ENCODE measurements around the gene ASPN. TPM values are rescaled to one million over a fixed set of nuclear protein-coding genes. Genes with fewer than 3 reads are reported as not detected.
A peak's percentile ranks its signal among the peaks of the same experiment; 100 is the strongest.

The ASPN gene
- total RNA-seq, 2 experiments from 2014 or later: not detected

- Mint-ChIP-seq H3K36me3 (ENCODE audit: low read depth) (no peaks in the 10 kb centered on the region), H3K27ac (no peak overlapping the region), H3K4me3 (no peak overlapping the region), H3K4me1 (no peaks in the 10 kb centered on the region), H3K9me3 (no peaks in the 10 kb centered on the region), H3K27me3 (no peaks in the 10 kb centered on the region)
- ChIA-PET CTCF (interaction anchor here (0.7 to 0.8 kb wide), 2 partner anchors 12 to 17 kb away, joined by 3 read pairs; no protein-coding TSS in a partner anchor), POLR2A (no interaction called here)
- DNase-seq: no peak
Measured at GRCh38 chr9:92514635-92515034, 32.3 kb upstream of the ASPN start.

GRCh38 chr9:92513349-92513748, 31.0 kb upstream of the ASPN start:
- Mint-ChIP-seq H3K9me3 (no peaks in the 10 kb centered on the region), H3K4me3 (no peak overlapping the region), H3K36me3 (ENCODE audit: low read depth) (no peaks in the 10 kb centered on the region), H3K4me1 (no peaks in the 10 kb centered on the region), H3K27ac (no peak overlapping the region), H3K27me3 (no peaks in the 10 kb centered on the region)
- CTCF ChIA-PET: interaction anchor here (0.6 to 0.7 kb wide), 2 partner anchors 591 to 1619 kb away, joined by 3 to 4 read pairs; no protein-coding TSS in a partner anchor
- DNase-seq: no peak
- POLR2A ChIA-PET: no interaction called here

- ChIA-PET POLR2A (no interaction called here), CTCF (no interaction called here)
- Mint-ChIP-seq H3K4me1 (peaks cover 1% of the 10 kb centered on the region), H3K9me3 (no peaks in the 10 kb centered on the region), H3K4me3 (no peak overlapping the region), H3K36me3 (ENCODE audit: low read depth) (no peaks in the 10 kb centered on the region), H3K27ac (no peak overlapping the region), H3K27me3 (no peaks in the 10 kb centered on the region)
- no peak for DNase-seq
Measured at GRCh38 chr9:92512622-92513021, 30.3 kb upstream of the ASPN start.

GRCh38 chr9:92510747-92511146, 28.4 kb upstream of the ASPN start:
- POLR2A ChIA-PET: no interaction called here
- Mint-ChIP-seq H3K36me3 (ENCODE audit: low read depth) (no peaks in the 10 kb centered on the region), H3K4me3 (no peak overlapping the region), H3K27ac (no peak overlapping the region), H3K9me3 (no peaks in the 10 kb centered on the region), H3K27me3 (no peaks in the 10 kb centered on the region), H3K4me1 (peaks cover 11% of the 10 kb centered on the region)
- DNase-seq: no peak
- CTCF ChIA-PET: no interaction called here

GRCh38 chr9:92509050-92509449, 26.7 kb upstream of the ASPN start:
- no peaks in the 10 kb centered on the region for H3K36me3 Mint-ChIP-seq (ENCODE audit: low read depth)
- H3K27me3 Mint-ChIP-seq: no peaks in the 10 kb centered on the region
- peaks cover 11% of the 10 kb centered on the region for H3K4me1 Mint-ChIP-seq
- DNase-seq: no peak
- H3K27ac Mint-ChIP-seq: no peak overlapping the region
- CTCF ChIA-PET: interaction anchor here (0.6 to 1.4 kb wide), 2 partner anchors 10 to 1142 kb away, joined by 3 read pairs; no protein-coding TSS in a partner anchor
- POLR2A ChIA-PET: no interaction called here
- no peak overlapping the region for H3K4me3 Mint-ChIP-seq
- H3K9me3 Mint-ChIP-seq: no peaks in the 10 kb centered on the region

GRCh38 chr9:92508018-92508820, 25.9 kb upstream of the ASPN start:
- Mint-ChIP-seq H3K36me3 (ENCODE audit: low read depth) (no peaks in the 10 kb centered on the region), H3K4me1 (peaks cover 11% of the 10 kb centered on the region), H3K9me3 (no peaks in the 10 kb centered on the region), H3K27ac (no peak overlapping the region), H3K4me3 (no peak overlapping the region), H3K27me3 (no peaks in the 10 kb centered on the region)
- DNase-seq: no peak
- POLR2A ChIA-PET: no interaction called here
- CTCF ChIA-PET: no interaction called here

- H3K9me3 Mint-ChIP-seq: no peaks in the 10 kb centered on the region
Measured at GRCh38 chr9:92507496-92507895, 25.2 kb upstream of the ASPN start.

GRCh38 chr9:92507005-92507404, 24.7 kb upstream of the ASPN start:
- CTCF ChIA-PET: no interaction called here
- Mint-ChIP-seq H3K4me1 (peaks cover 11% of the 10 kb centered on the region), H3K27ac (no peak overlapping the region), H3K9me3 (no peaks in the 10 kb centered on the region), H3K4me3 (no peak overlapping the region), H3K36me3 (ENCODE audit: low read depth) (no peaks in the 10 kb centered on the region), H3K27me3 (no peaks in the 10 kb centered on the region)
- POLR2A ChIA-PET: no interaction called here
- DNase-seq: no peak

More at GRCh38 chr9:92507496-92507895, 25.2 kb upstream of the ASPN start:
- no peak overlapping the region for H3K4me3 Mint-ChIP-seq
- H3K27ac Mint-ChIP-seq: no peak overlapping the region
- POLR2A ChIA-PET: no interaction called here
- no peaks in the 10 kb centered on the region for H3K36me3 Mint-ChIP-seq (ENCODE audit: low read depth)
- no peak for DNase-seq
- CTCF ChIA-PET: no interaction called here
- peaks cover 11% of the 10 kb centered on the region for H3K4me1 Mint-ChIP-seq
- H3K27me3 Mint-ChIP-seq: no peaks in the 10 kb centered on the region

GRCh38 chr9:92506184-92506857, 24.0 kb upstream of the ASPN start:
- H3K27me3 Mint-ChIP-seq: no peaks in the 10 kb centered on the region
- no peak for DNase-seq
- H3K4me3 Mint-ChIP-seq: no peak overlapping the region
- peaks cover 11% of the 10 kb centered on the region for H3K4me1 Mint-ChIP-seq
- ChIA-PET POLR2A (no interaction called here), CTCF (no interaction called here)
- H3K36me3 Mint-ChIP-seq (ENCODE audit: low read depth): no peaks in the 10 kb centered on the region
- no peaks in the 10 kb centered on the region for H3K9me3 Mint-ChIP-seq
- no peak overlapping the region for H3K27ac Mint-ChIP-seq

- H3K27me3 Mint-ChIP-seq: no peaks in the 10 kb centered on the region
- H3K4me3 Mint-ChIP-seq: no peak overlapping the region
- H3K36me3 Mint-ChIP-seq (ENCODE audit: low read depth): no peaks in the 10 kb centered on the region
- H3K4me1 Mint-ChIP-seq: peaks cover 11% of the 10 kb centered on the region
- no peaks in the 10 kb centered on the region for H3K9me3 Mint-ChIP-seq
- ChIA-PET CTCF (no interaction called here), POLR2A (no interaction called here)
- no peak for DNase-seq
- no peak overlapping the region for H3K27ac Mint-ChIP-seq
Measured at GRCh38 chr9:92504881-92505280, 22.6 kb upstream of the ASPN start.

- POLR2A ChIA-PET: no interaction called here
- CTCF ChIA-PET: no interaction called here
- H3K9me3 Mint-ChIP-seq: no peaks in the 10 kb centered on the region
Measured at GRCh38 chr9:92503156-92503555, 20.9 kb upstream of the ASPN start.

GRCh38 chr9:92501671-92502393, 19.5 kb upstream of the ASPN start:
- POLR2A ChIA-PET: interaction anchor here (0.5 to 0.7 kb wide), 2 partner anchors 11 to 177 kb away, joined by 3 to 6 read pairs; partner anchors contain the start of gene NOL8

More at GRCh38 chr9:92503156-92503555, 20.9 kb upstream of the ASPN start:
- Mint-ChIP-seq H3K27ac (no peak overlapping the region), H3K27me3 (no peaks in the 10 kb centered on the region), H3K4me1 (peaks cover 11% of the 10 kb centered on the region), H3K36me3 (ENCODE audit: low read depth) (no peaks in the 10 kb centered on the region), H3K4me3 (no peak overlapping the region)
- no peak for DNase-seq

GRCh38 chr9:92500725-92501124, 18.4 kb upstream of the ASPN start:
- ChIA-PET CTCF (no interaction called here), POLR2A (no interaction called here)
- no peaks in the 10 kb centered on the region for H3K9me3 Mint-ChIP-seq
- H3K27ac Mint-ChIP-seq: no peak overlapping the region
- H3K4me1 Mint-ChIP-seq: no peaks in the 10 kb centered on the region
- DNase-seq: no peak
- H3K36me3 Mint-ChIP-seq (ENCODE audit: low read depth): no peaks in the 10 kb centered on the region
- H3K4me3 Mint-ChIP-seq: no peak overlapping the region
- H3K27me3 Mint-ChIP-seq: no peaks in the 10 kb centered on the region

More at GRCh38 chr9:92501671-92502393, 19.5 kb upstream of the ASPN start:
- DNase-seq: peak; percentile 14
- H3K4me3 Mint-ChIP-seq: no peak overlapping the region
- no peaks in the 10 kb centered on the region for H3K9me3 Mint-ChIP-seq
- H3K27ac Mint-ChIP-seq: no peak overlapping the region
- H3K4me1 Mint-ChIP-seq: peaks cover 3% of the 10 kb centered on the region
- H3K27me3 Mint-ChIP-seq: no peaks in the 10 kb centered on the region
- CTCF ChIA-PET: interaction anchor here (1.1 kb wide), 1 partner anchor 12 kb away, joined by 3 read pairs; no protein-coding TSS in a partner anchor
- no peaks in the 10 kb centered on the region for H3K36me3 Mint-ChIP-seq (ENCODE audit: low read depth)

All from activated CD4-positive, alpha-beta T cell treated with anti-CD3 and anti-CD28 coated beads, Interleukin-2, amount 10 ng/mL, durations not matched to agents 7 days and 5 days (primary cell).